Sigmoid colon (tissue), 4 donors: Measurements from ENCODE around the gene RAB26.

Experiments used
- EP300 ChIP-seq, 4 donors: sonication (generic); formaldehyde crosslinking; IDR thresholded peaks; one replicate each; pipeline ENCODE4 v1.6.1; 2017; ENCODE audit warnings: antibody characterized with exemption in 4 of 4
- POLR2A ChIP-seq, 2 donors: fragments of 450-650 bp; IDR thresholded peaks; one replicate each; pipeline ENCODE4 v1.6.1; 2016; ENCODE audit warnings: antibody characterized with exemption in 2 of 2, mild to moderate bottlenecking in 2 of 2, moderate library complexity in 2 of 2
- POLR2AphosphoS5 ChIP-seq, 4 donors: sonication (generic); formaldehyde crosslinking; IDR thresholded peaks; one replicate each; pipeline ENCODE4 v1.6.1; 2017; ENCODE audit warnings: antibody characterized with exemption in 4 of 4
- TF ChIP-seq, protein P1 (sequence below), 4 experiments: fragments of 450-650 bp in 3 of 4; fragments of 200-600 bp in 1 of 4; IDR thresholded peaks; one replicate each; pipeline ENCODE4 v1.5.1; 2016 to 2019; ENCODE audit warnings: antibody characterized with exemption in 4 of 4, mild to moderate bottlenecking in 3 of 4, moderate library complexity in 2 of 4

GRCh38 chr16:2179107-2179501 lies 30.7 kb downstream of the RAB26 start:
- TF ChIP-seq POLR2A (IDR thresholded peaks at IDR 0.05): no peak
- TF ChIP-seq, protein P1, sequence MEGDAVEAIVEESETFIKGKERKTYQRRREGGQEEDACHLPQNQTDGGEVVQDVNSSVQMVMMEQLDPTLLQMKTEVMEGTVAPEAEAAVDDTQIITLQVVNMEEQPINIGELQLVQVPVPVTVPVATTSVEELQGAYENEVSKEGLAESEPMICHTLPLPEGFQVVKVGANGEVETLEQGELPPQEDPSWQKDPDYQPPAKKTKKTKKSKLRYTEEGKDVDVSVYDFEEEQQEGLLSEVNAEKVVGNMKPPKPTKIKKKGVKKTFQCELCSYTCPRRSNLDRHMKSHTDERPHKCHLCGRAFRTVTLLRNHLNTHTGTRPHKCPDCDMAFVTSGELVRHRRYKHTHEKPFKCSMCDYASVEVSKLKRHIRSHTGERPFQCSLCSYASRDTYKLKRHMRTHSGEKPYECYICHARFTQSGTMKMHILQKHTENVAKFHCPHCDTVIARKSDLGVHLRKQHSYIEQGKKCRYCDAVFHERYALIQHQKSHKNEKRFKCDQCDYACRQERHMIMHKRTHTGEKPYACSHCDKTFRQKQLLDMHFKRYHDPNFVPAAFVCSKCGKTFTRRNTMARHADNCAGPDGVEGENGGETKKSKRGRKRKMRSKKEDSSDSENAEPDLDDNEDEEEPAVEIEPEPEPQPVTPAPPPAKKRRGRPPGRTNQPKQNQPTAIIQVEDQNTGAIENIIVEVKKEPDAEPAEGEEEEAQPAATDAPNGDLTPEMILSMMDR (IDR thresholded peaks at IDR 0.05): no peak
- no peak for TF ChIP-seq POLR2AphosphoS5 (IDR thresholded peaks at IDR 0.05)
- no peak for TF ChIP-seq EP300 (IDR thresholded peaks at IDR 0.05)
